Measurements from ENCODE around the gene SH3D21.

- TF ChIP-seq POLR2A (IDR thresholded peaks at IDR 0.05; ENCODE audit: extremely low read depth, insufficient read length) (no peak), CTCF (IDR thresholded peaks at IDR 0.05; ENCODE audit: low read depth, low read length) (no peak)
Measured at GRCh38 chr1:36304970-36305914, 926 bp upstream of the SH3D21 start.

All from NB4 (cell line).